OCI-LY1 (cell line): ENCODE data around the gene MFAP4.

ENCODE experiments used
- EZH2 ChIP-seq: fragments of 200-600 bp; sonication (generic), shearing (Covaris generic); IDR thresholded peaks from 2 replicates; pipeline ENCODE4 v1.8.0; 2017; ENCODE audit warnings: borderline replicate concordance, mixed run types, mild to moderate bottlenecking, antibody characterized with exemption, low read length, moderate library complexity, mixed read lengths
- TF ChIP-seq, protein P1 (sequence below): fragments of 200-600 bp; sonication (generic), shearing (Covaris generic); IDR thresholded peaks from 2 replicates; pipeline ENCODE4 v1.5.1; 2017; ENCODE audit warnings: mild to moderate bottlenecking, antibody characterized with exemption, low read length, moderate library complexity, mixed read lengths

GRCh38 chr17:19365833-19366636 is 21.0 kb downstream of the MFAP4 start:
- TF ChIP-seq, protein P1, sequence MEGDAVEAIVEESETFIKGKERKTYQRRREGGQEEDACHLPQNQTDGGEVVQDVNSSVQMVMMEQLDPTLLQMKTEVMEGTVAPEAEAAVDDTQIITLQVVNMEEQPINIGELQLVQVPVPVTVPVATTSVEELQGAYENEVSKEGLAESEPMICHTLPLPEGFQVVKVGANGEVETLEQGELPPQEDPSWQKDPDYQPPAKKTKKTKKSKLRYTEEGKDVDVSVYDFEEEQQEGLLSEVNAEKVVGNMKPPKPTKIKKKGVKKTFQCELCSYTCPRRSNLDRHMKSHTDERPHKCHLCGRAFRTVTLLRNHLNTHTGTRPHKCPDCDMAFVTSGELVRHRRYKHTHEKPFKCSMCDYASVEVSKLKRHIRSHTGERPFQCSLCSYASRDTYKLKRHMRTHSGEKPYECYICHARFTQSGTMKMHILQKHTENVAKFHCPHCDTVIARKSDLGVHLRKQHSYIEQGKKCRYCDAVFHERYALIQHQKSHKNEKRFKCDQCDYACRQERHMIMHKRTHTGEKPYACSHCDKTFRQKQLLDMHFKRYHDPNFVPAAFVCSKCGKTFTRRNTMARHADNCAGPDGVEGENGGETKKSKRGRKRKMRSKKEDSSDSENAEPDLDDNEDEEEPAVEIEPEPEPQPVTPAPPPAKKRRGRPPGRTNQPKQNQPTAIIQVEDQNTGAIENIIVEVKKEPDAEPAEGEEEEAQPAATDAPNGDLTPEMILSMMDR: no peak
- TF ChIP-seq EZH2: no peak
